Measurements from ENCODE around the gene LRRC43. TPM values are rescaled to one million over a fixed set of nuclear protein-coding genes. Genes with fewer than 3 reads are reported as not detected.
A peak's percentile ranks its signal among the peaks of the same experiment; 100 is the strongest.

The LRRC43 gene
- total and polyA plus RNA-seq, 10 donors = 0.13 to 5.2 (median 0.82) TPM

GRCh38 chr12:122203301-122204166, 20.6 kb downstream of the LRRC43 start, which contains the start of gene B3GNT4:
TSS of gene B3GNT4 (plus strand) at chr12:122203709. CDS start at chr12:122204619, 910 bp downstream.
- Histone ChIP-seq H3K4me1 (peaks cover 7 to 35% (median 25%) of the 10 kb centered on the region in 6 donors), H3K36me3 (peaks cover 0 to 22% (median 20%) of the 10 kb centered on the region in 6 donors), H3K27ac (no peak within 1 kb of the TSS), H3K4me3 (peak within 1 kb of the TSS; percentile 41 to 83 (median 61)), H3K27me3 (replicated peaks in 1 of 7) (peaks cover 0 to 75% (median 41%) of the 10 kb centered on the region in 7 donors), H3K9me3 (no peaks in the 10 kb centered on the region)
- intact Hi-C loops (cut with DNase I; ENCODE audit: low total_unique reads) = no loop called here
- TF ChIP-seq POLR2AphosphoS5 (IDR thresholded peaks at IDR 0.05) (peak in 2 of 3 donors; percentile 40 to 48), POLR2A (IDR thresholded peaks at IDR 0.05) (no peak)
- 0 to 1% (median 1%) methylated on average over 31 to 104 of the region's 104 CpGs for WGBS, 5 donors
- peak; percentile 86 for DNase-seq

GRCh38 chr12:122204167-122205052, 21.5 kb downstream of the LRRC43 start:
- WGBS, 5 donors = 10 to 36% (median 12%) methylated on average over 25 to 71 of the region's 71 CpGs
- no peak for DNase-seq

GRCh38 chr12:122205053-122205925, 22.4 kb downstream of the LRRC43 start:
- H3K27me3 ChIP-seq (replicated peaks in 1 of 7) = peaks cover 0 to 57% (median 39%) of the 10 kb centered on the region in 7 donors
- no peak overlapping the region for H3K4me3 ChIP-seq
- intact Hi-C loops (cut with DNase I; ENCODE audit: low total_unique reads) = no loop called here
- DNase-seq = no peak
- 49 to 59% (median 50%) methylated on average over 23 of the region's 23 CpGs for WGBS, 5 donors
- TF ChIP-seq CTCF (IDR thresholded peaks at IDR 0.05 in 8 of 11, conservative IDR thresholded peaks at IDR 0.05 in 3 of 11) (no peak), POLR2AphosphoS5 (IDR thresholded peaks at IDR 0.05) (peak in 2 of 3 donors; percentile 11 to 32)
- no peak overlapping the region for H3K27ac ChIP-seq
- H3K36me3 ChIP-seq = peaks cover 0 to 40% (median 37%) of the 10 kb centered on the region in 6 donors
- no peaks in the 10 kb centered on the region for H3K9me3 ChIP-seq
- peaks cover 7 to 35% (median 25%) of the 10 kb centered on the region in 6 donors for H3K4me1 ChIP-seq

More at GRCh38 chr12:122204167-122205052, 21.5 kb downstream of the LRRC43 start:
- intact Hi-C loops (cut with DNase I; ENCODE audit: low total_unique reads) = no loop called here
- Histone ChIP-seq H3K36me3 (peaks cover 0 to 31% (median 29%) of the 10 kb centered on the region in 6 donors), H3K9me3 (no peaks in the 10 kb centered on the region), H3K27ac (no peak overlapping the region), H3K4me3 (peak overlapping the region; percentile 41 to 83 (median 61)), H3K27me3 (replicated peaks in 1 of 7) (peaks cover 0 to 66% (median 39%) of the 10 kb centered on the region in 7 donors), H3K4me1 (peaks cover 7 to 35% (median 25%) of the 10 kb centered on the region in 6 donors)
- no peak for TF ChIP-seq CTCF (IDR thresholded peaks at IDR 0.05 in 8 of 11, conservative IDR thresholded peaks at IDR 0.05 in 3 of 11)
- TF ChIP-seq POLR2AphosphoS5 (IDR thresholded peaks at IDR 0.05) = peak in 1 of 3 donors; percentile 40
